GM12878 (cell line): ENCODE results near the gene AURKAIP1. TPM values are rescaled to one million over a fixed set of nuclear protein-coding genes. Genes with fewer than 3 reads are reported as not detected.

Experiments
- ATAC-seq: fragments of 200-7000 bp; cut with Tn5 transposase; 3 replicates; pipeline ENCODE4 v1.9.1; 2020; ENCODE audit warnings: mild to moderate bottlenecking, moderate library complexity
- BruUV-seq: library from RNA; stranded (reverse); fragments of 400-500 nt; replicated peaks from 2 replicates; lab custom pipeline; 2021; lab: Mats Ljungman, UMichigan
- CTCF ChIA-PET: fragments of 300-600 bp; sonication (Branson Sonifier 250); formaldehyde crosslinking; extraction: SDS; loops from one replicate; lab custom pipeline; 2021; ENCODE audit warnings: inconsistent platforms; lab: Yijun Ruan, JAX
- POLR2A ChIA-PET: fragments of 350-600 bp; formaldehyde crosslinking; extraction: SDS; loops from one replicate; lab custom pipeline; 2021; ENCODE audit warnings: inconsistent platforms; lab: Charles Lee
- RAD21 ChIA-PET: fragments of 300-600 bp; sonication (Branson Sonifier 250); formaldehyde crosslinking; loops from one replicate; lab custom pipeline; 2023; ENCODE audit warnings: antibody characterized with exemption; ENCODE audit not compliant: unreplicated experiment; lab: Charles Lee
- SMC1A ChIA-PET: fragments of 300-600 bp; sonication (Branson Sonifier 250); formaldehyde crosslinking; loops from one replicate; lab custom pipeline; 2023; ENCODE audit not compliant: unreplicated experiment, uncharacterized antibody; lab: Charles Lee
- DNase-seq: peaks from one replicate; pipeline ENCODE4 v3.0.0-alpha.2; 2011; ENCODE audit warnings: low read depth, low spot score
- FAIRE-seq: peaks from 3 replicates; lab custom pipeline; 2011; peaks lifted over from hg19 to GRCh38; lab: Jason Lieb, UNC
- H2AFZ ChIP-seq: 2 replicates; pipeline ENCODE4 v1.6.0; 2011; ENCODE audit warnings: low read depth, low read length, control low read depth; ENCODE audit not compliant: control insufficient read depth
- H3K27ac ChIP-seq: 2 replicates; pipeline ENCODE4 v1.5.1; 2011; ENCODE audit warnings: control low read depth; ENCODE audit not compliant: control insufficient read depth, insufficient read depth
- H3K27me3 ChIP-seq, 2 experiments: replicated peaks in 1 of 2; 2 replicates each; pipeline versions ENCODE4 v1.6.0 to v1.6.1; 2011; ENCODE audit warnings: low read length in 1 of 2; ENCODE audit not compliant: control insufficient read depth in 2 of 2, insufficient read depth in 2 of 2
- H3K36me3 ChIP-seq, 2 experiments: 2 replicates each; pipeline ENCODE4 v1.5.1; 2011; ENCODE audit warnings: low read length in 1 of 2; ENCODE audit not compliant: control insufficient read depth in 2 of 2, insufficient read depth in 2 of 2
- H3K4me1 ChIP-seq: 2 replicates; pipeline ENCODE4 v1.6.1; 2011; ENCODE audit warnings: mild to moderate bottlenecking, low read length, moderate library complexity, mixed read lengths; ENCODE audit not compliant: control insufficient read depth, insufficient read depth
- H3K4me2 ChIP-seq: 2 replicates; pipeline ENCODE4 v1.6.0; 2011; ENCODE audit warnings: control low read depth; ENCODE audit not compliant: control insufficient read depth, insufficient read depth
- H3K4me3 ChIP-seq: fragments of 200-600 bp; sonication (generic); 2 replicates; pipeline ENCODE4 v1.5.1; 2016
- H3K79me2 ChIP-seq: 2 replicates; pipeline ENCODE4 v1.6.0; 2011; ENCODE audit warnings: low read length; ENCODE audit not compliant: control insufficient read depth, insufficient read depth
- H3K9ac ChIP-seq: 2 replicates; pipeline ENCODE4 v1.8.0; 2011; ENCODE audit warnings: low read length, control low read depth, mixed read lengths; ENCODE audit not compliant: control insufficient read depth, insufficient read depth
- H3K9me3 ChIP-seq: replicated peaks from 3 replicates; pipeline ENCODE4 v1.5.1; 2011; ENCODE audit warnings: mild to moderate bottlenecking, low read length; ENCODE audit not compliant: control insufficient read depth, insufficient read depth
- H4K20me1 ChIP-seq: 2 replicates; pipeline ENCODE4 v1.6.0; 2011; ENCODE audit not compliant: control insufficient read depth, insufficient read depth
- BCLAF1 ChIP-seq: fragments of 450-650 bp; IDR thresholded peaks from 2 replicates; pipeline ENCODE4 v1.6.1; 2017; ENCODE audit warnings: antibody characterized with exemption, mild to moderate bottlenecking, moderate library complexity
- BMI1 ChIP-seq: fragments of 450-650 bp; IDR thresholded peaks from 2 replicates; pipeline ENCODE4 v1.6.1; 2016; ENCODE audit warnings: mild to moderate bottlenecking, moderate library complexity, borderline replicate concordance
- ELK1 ChIP-seq: IDR thresholded peaks from 2 replicates; pipeline ENCODE4 v1.6.1; 2012; ENCODE audit warnings: low read depth, low read length, improper control_type of control experiment
- HDAC2 ChIP-seq: fragments of 200-600 bp; sonication (generic); IDR thresholded peaks from 2 replicates; pipeline ENCODE4 v1.6.1; 2017
- MEF2A ChIP-seq: IDR thresholded peaks from 2 replicates; pipeline ENCODE4 v1.6.1; 2011; ENCODE audit warnings: low read depth, mild to moderate bottlenecking, low read length, moderate library complexity; ENCODE audit not compliant: insufficient read depth
- MTA2 ChIP-seq: fragments of 450-650 bp; IDR thresholded peaks from 2 replicates; pipeline ENCODE4 v1.6.1; 2016; ENCODE audit warnings: low read depth, mild to moderate bottlenecking, moderate library complexity
- MXI1 ChIP-seq: fragments of 150-350 bp; IDR thresholded peaks from 2 replicates; pipeline ENCODE4 v1.6.1; 2011; ENCODE audit warnings: low read depth, mild to moderate bottlenecking, inconsistent platforms, low read length, improper control_type of control experiment
- NFIC ChIP-seq: IDR thresholded peaks from 2 replicates; pipeline ENCODE4 v1.6.1; 2012; ENCODE audit warnings: low read depth, mild to moderate bottlenecking, inconsistent platforms, low read length, moderate library complexity
- SIN3A ChIP-seq: IDR thresholded peaks from 2 replicates; pipeline ENCODE4 v1.6.1; 2012; ENCODE audit warnings: low read depth, low read length, improper control_type of control experiment
- SMAD1 ChIP-seq: fragments of 450-650 bp; IDR thresholded peaks from 2 replicates; pipeline ENCODE4 v1.6.1; 2018; ENCODE audit warnings: mild to moderate bottlenecking, low read depth; ENCODE audit not compliant: partially characterized antibody
- SMC3 ChIP-seq: IDR thresholded peaks from 2 replicates; pipeline ENCODE4 v1.6.1; 2011; ENCODE audit warnings: low read length, improper control_type of control experiment, borderline replicate concordance
- SREBF1 ChIP-seq: IDR thresholded peaks from 2 replicates; pipeline ENCODE4 v1.6.1; 2012; ENCODE audit warnings: mild to moderate bottlenecking, low read length
- YY1 ChIP-seq: IDR thresholded peaks from 2 replicates; pipeline ENCODE4 v1.6.1; 2011; ENCODE audit warnings: low read depth, mild to moderate bottlenecking, low read length
- ZBTB33 ChIP-seq: fragments of 450-650 bp; IDR thresholded peaks from 2 replicates; pipeline ENCODE4 v1.6.1; 2017; ENCODE audit warnings: mild to moderate bottlenecking
- ZNF274 ChIP-seq: IDR thresholded peaks from one replicate; pipeline ENCODE4 v1.8.0; 2011; ENCODE audit not compliant: insufficient read length, insufficient read depth
- ZSCAN29 ChIP-seq: fragments of 450-650 bp; IDR thresholded peaks from 2 replicates; pipeline ENCODE4 v1.6.1; 2017; ENCODE audit warnings: mild to moderate bottlenecking, moderate library complexity
- WGBS: methylation state at CpG from one replicate; pipeline ENCODE4 v1.1.6; 2016; ENCODE audit warnings: low lambda C conversion rate; ENCODE audit not compliant: insufficient replicate concordance, insufficient coverage; ENCODE audit errors: missing lambda C conversion rate; 5-methylcytosine and 5-hydroxymethylcytosine counted together
- in situ Hi-C: fragments of 300-500 bp; cut with MboI; formaldehyde crosslinking; loops from 9 replicates; pipeline ENCODE4 v1.14.3; 2018; ENCODE audit warnings: mixed read lengths
- intact Hi-C: fragments of 100-400 bp; cut with micrococcal nuclease; formaldehyde crosslinking; loops from one replicate; pipeline ENCODE4 v1.14.2; 2022; ENCODE audit not compliant: unreplicated experiment
- polyA plus RNA-seq, 11 experiments: library from polyadenylated mRNA; depleted of rRNA in 4 of 11; unstranded in 6 of 11; stranded (reverse) in 5 of 11; fragments of >200 nt; fragmentation: Nextera tagmentation in 4 of 11; fragmentation: Illumina TruSeq in 1 of 11; extraction: Ambion mirVana in 4 of 11; extraction: Trizol in 1 of 11; gene quantifications; 1 replicate in 1 of 11; 2 replicates in 10 of 11; pipeline versions ENCODE4 v1.2.1 to v1.2.3, GENCODE V29; 2011 to 2016; ENCODE audit warnings: inconsistent platforms in 2 of 11, missing spikeins in 2 of 11, low read depth in 1 of 11
- total RNA-seq, 4 experiments: library from RNA; depleted of rRNA in 3 of 4; stranded (reverse); fragments of >200 nt in 3 of 4; fragmentation: Illumina TruSeq in 1 of 4; extraction: Trizol in 1 of 4; gene quantifications; 2 replicates each; pipeline versions ENCODE4 v1.2.1 to v1.2.3, GENCODE V29; 2013 to 2021

AURKAIP1 gene
- total and polyA plus RNA-seq, 10 of the 15 experiments (the other 5 are each of a cell fraction or from before 2014, with no cell fraction given), result 6.5 to 366 (median 120) TPM

GRCh38 chr1:1423245-1423597, 48.2 kb upstream of the AURKAIP1 start (continued):
- TF ChIP-seq MEF2A (no peak), MXI1 (no peak), BMI1 (no peak)

GRCh38 chr1:1422465-1423244, 47.6 kb upstream of the AURKAIP1 start:
- ATAC-seq (peak; percentile 54), DNase-seq (no peak), FAIRE-seq (no peak)
- SMC1A ChIA-PET, result no interaction called here
- H3K27me3 ChIP-seq, result no peaks in the 10 kb centered on the region
- no peak overlapping the region for H3K4me3 ChIP-seq
- CTCF ChIA-PET, result interaction anchor here (1.1 kb wide), 1 partner anchor 83 kb away, joined by 4 read pairs; no protein-coding TSS in a partner anchor
- in situ Hi-C loops (no loop called here), intact Hi-C loops (no loop called here)
- POLR2A ChIA-PET, result interaction anchor here (0.9 to 2.2 kb wide), 4 partner anchors 14 to 16 kb away, joined by 3 to 9 read pairs (median 4); no protein-coding TSS in a partner anchor
- no peaks in the 10 kb centered on the region for H3K9me3 ChIP-seq
- no peak overlapping the region for H3K9ac ChIP-seq
- WGBS, result 51% methylated on average over 29 of the region's 29 CpGs
- no TSS peak for BruUV-seq
- H3K36me3 ChIP-seq, result no peaks in the 10 kb centered on the region
- RAD21 ChIA-PET, result interaction anchor here (1.2 to 1.5 kb wide), 2 partner anchors 15 to 18 kb away, joined by 5 read pairs; no protein-coding TSS in a partner anchor
- 0 out of 2 replicates have a peak overlapping the region, but pooled peaks have one; percentile 15 for H3K4me2 ChIP-seq
- H3K4me1 ChIP-seq, result peaks cover 25% of the 10 kb centered on the region
- no peak overlapping the region for H3K27ac ChIP-seq
- no peaks in the 10 kb centered on the region for H4K20me1 ChIP-seq
- H2AFZ ChIP-seq, result no peak overlapping the region
- no peaks in the 10 kb centered on the region for H3K79me2 ChIP-seq
- no peak for TF ChIP-seq ZNF274
- no peak for TF ChIP-seq HDAC2
- TF ChIP-seq NFIC, result no peak
- no peak for TF ChIP-seq SREBF1
- peak; percentile 35 for TF ChIP-seq MTA2
- no peak for TF ChIP-seq ZSCAN29
- 0 out of 2 replicates have a peak, but pooled peaks have one; percentile 21 for TF ChIP-seq YY1
- TF ChIP-seq ELK1, result no peak
- no peak for TF ChIP-seq SMAD1
- no peak for TF ChIP-seq ZBTB33
- TF ChIP-seq SMC3, result no peak
- no peak for TF ChIP-seq BCLAF1
- no peak for TF ChIP-seq SIN3A
